Activated CD4-positive, alpha-beta T cell treated with anti-CD3 and anti-CD28 coated beads, Interleukin-2, amount 10 ng/mL, durations not matched to agents 7 days and 5 days (primary cell): ENCODE measurements around the gene CCDC178. TPM values are rescaled to one million over a fixed set of nuclear protein-coding genes. Genes with fewer than 3 reads are reported as not detected.

Experiments
- CTCF ChIA-PET: fragments of 350-600 bp; sonication (Branson Sonifier 250); formaldehyde crosslinking; loops from one replicate; lab custom pipeline; 2021; ENCODE audit warnings: antibody characterized with exemption; lab: Charles Lee
- POLR2A ChIA-PET: fragments of 350-600 bp; sonication (Branson Sonifier 250); formaldehyde crosslinking; loops from one replicate; lab custom pipeline; 2021; ENCODE audit warnings: antibody characterized with exemption; lab: Charles Lee
- DNase-seq: peaks from one replicate; pipeline ENCODE4 v3.0.0-alpha.2; 2020
- H3K27ac Mint-ChIP-seq: one replicate; pipeline ENCODE4 v1.8.0; 2021; ENCODE audit warnings: mild to moderate bottlenecking, moderate library complexity, mixed read lengths
- H3K27me3 Mint-ChIP-seq: one replicate; pipeline ENCODE4 v1.8.0; 2021; ENCODE audit warnings: mixed read lengths
- H3K36me3 Mint-ChIP-seq: one replicate; pipeline ENCODE4 v1.8.0; 2021; ENCODE audit warnings: low read depth, mixed read lengths
- H3K4me1 Mint-ChIP-seq: one replicate; pipeline ENCODE4 v1.8.0; 2021; ENCODE audit warnings: mixed read lengths
- H3K4me3 Mint-ChIP-seq: one replicate; pipeline ENCODE4 v1.8.0; 2021; ENCODE audit warnings: mild to moderate bottlenecking, moderate library complexity, mixed read lengths
- H3K9me3 Mint-ChIP-seq: one replicate; pipeline ENCODE4 v1.8.0; 2021; ENCODE audit warnings: mixed read lengths
- total RNA-seq, 2 experiments: library from RNA; stranded (reverse); gene quantifications; one replicate each; pipeline ENCODE4 v1.2.3, GENCODE V29; 2021

CCDC178 gene
- total RNA-seq, 2 experiments from 2014 or later = not detected

DNA sequence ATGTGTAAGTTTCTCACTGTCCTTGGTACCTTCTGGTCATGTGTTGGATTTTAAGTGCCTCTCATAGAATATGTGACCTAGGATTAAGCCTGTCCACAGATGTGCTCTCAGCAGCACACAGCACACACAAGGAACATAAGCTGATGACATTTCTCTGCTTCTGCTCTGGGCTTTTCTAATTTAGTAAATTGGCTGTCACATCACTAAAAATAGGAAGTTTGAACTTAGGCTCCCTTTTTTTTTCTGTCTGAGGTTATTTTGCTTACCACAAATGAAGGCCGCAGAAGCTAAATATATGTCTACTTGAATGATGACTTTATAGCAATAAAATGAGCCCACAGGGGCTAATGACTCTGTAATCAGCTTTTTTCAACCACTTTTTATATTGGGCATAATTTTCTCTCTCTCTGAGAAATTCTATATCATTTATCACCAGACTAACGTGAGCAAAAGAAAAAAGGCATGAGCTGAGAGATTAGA, 517.5 kb downstream of the CCDC178 start:
- no peaks in the 10 kb centered on the region for H3K9me3 Mint-ChIP-seq
- no peak for DNase-seq
- no peak overlapping the region for H3K27ac Mint-ChIP-seq
- H3K27me3 Mint-ChIP-seq = no peaks in the 10 kb centered on the region
- no peak overlapping the region for H3K4me3 Mint-ChIP-seq
- ChIA-PET POLR2A (no interaction called here), CTCF (no interaction called here)
- no peaks in the 10 kb centered on the region for H3K4me1 Mint-ChIP-seq
- no peaks in the 10 kb centered on the region for H3K36me3 Mint-ChIP-seq

DNA sequence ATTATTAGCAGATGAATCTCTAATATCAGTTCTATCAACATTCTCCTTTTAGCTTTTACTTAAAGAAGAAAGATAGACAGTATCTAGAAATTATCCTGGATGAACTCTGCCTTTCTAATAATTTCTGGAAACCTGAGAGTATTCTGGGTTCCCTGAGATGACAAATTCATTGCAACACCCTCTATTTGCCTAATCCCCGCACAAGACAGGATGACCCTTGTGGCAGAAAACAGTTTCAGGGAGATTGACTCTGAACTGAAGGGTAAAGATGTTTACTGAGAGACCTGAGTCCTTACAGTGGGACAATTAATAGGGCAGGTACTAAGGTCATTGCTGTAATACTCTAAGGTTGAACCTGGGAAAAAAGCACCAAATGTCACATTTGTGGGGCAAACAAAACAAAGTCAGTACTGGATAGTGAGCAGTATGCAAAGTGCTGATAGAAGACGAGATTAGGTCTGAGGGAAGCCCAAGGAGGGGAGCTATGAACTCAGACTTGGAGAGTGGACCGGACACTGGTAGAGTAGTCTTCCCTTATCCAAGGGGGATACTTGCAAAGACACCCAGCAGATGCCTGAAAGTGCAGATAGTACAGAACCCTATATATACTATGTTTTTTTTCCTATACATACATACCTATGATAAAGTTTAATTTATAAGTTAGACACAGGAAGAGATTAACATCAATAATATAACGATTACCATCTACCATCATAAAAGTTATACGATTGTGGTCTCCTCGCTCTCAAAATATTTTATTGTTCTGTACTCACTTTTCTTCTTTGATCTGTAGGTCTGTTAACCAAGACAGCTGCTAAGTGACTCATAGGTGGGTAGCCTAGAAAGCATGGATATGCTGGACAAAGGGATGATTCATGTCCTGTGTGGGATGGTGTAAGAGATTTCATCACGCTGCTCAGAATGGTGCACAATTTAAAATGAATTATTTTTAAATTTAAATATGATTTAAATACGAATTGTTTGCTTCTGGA, 519.4 kb downstream of the CCDC178 start:
- CTCF ChIA-PET = interaction anchor here (0.6 kb wide), 1 partner anchor 8 kb away, joined by 3 read pairs; no protein-coding TSS in a partner anchor

DNA sequence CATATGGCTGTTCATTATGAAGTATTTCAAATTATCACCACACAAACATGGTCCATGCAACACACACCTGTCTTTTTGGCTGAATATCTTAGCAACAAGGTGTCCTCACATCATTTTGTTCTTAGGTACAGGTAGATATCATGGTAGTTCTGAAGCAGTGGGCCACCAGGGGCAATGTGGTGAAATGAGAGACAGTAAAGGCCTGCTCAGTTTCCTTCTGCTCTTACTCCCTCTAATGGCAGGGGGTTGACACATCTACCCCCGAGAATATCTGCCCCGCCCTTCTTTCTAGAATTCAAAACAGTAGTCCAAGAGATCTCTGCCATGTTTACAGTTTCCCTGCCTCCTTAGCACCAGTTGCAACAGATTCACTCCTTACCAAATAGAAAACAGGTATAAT, 520.7 kb downstream of the CCDC178 start:
- no peak overlapping the region for H3K4me3 Mint-ChIP-seq
- POLR2A ChIA-PET = no interaction called here
- no peak overlapping the region for H3K27ac Mint-ChIP-seq
- H3K27me3 Mint-ChIP-seq = no peaks in the 10 kb centered on the region
- DNase-seq = no peak
- H3K36me3 Mint-ChIP-seq = no peaks in the 10 kb centered on the region
- CTCF ChIA-PET = no interaction called here
- H3K4me1 Mint-ChIP-seq = no peaks in the 10 kb centered on the region
- H3K9me3 Mint-ChIP-seq = no peaks in the 10 kb centered on the region

More for the DNA sequence above, 519.4 kb downstream of the CCDC178 start:
- DNase-seq = no peak
- no peaks in the 10 kb centered on the region for H3K27me3 Mint-ChIP-seq
- POLR2A ChIA-PET = no interaction called here
- H3K4me3 Mint-ChIP-seq = no peak overlapping the region
- H3K9me3 Mint-ChIP-seq = no peaks in the 10 kb centered on the region
- no peaks in the 10 kb centered on the region for H3K4me1 Mint-ChIP-seq
- H3K36me3 Mint-ChIP-seq = no peaks in the 10 kb centered on the region
- H3K27ac Mint-ChIP-seq = no peak overlapping the region

DNA sequence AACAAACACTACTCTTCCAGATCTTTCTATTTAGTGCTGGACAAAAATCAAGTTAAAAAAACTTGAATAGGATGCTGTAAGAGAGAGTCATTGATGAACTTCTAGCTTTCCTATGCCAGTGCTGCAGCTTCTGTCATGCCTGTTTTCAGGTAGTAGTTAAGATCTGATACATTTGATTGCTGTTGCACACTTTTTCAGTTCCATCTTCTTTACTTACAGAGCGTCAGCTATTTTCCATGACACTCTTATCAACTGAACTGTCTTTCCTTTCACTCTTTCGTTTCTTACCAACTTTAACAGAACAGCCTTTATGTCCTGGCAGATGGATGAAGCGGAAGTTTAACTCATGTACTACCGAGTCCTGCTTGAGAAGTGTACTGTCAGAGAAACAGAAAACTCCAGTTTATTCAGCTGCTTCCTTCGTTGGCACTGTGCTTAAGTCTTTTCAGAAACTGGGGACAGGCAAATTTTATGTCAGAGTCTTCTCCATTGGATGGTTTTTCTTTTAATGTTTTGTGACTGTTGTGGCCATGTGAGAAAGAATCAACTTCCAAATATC, 521.8 kb downstream of the CCDC178 start:
- Mint-ChIP-seq H3K27me3 (no peaks in the 10 kb centered on the region), H3K4me1 (no peaks in the 10 kb centered on the region), H3K36me3 (no peaks in the 10 kb centered on the region), H3K9me3 (no peaks in the 10 kb centered on the region), H3K27ac (no peak overlapping the region), H3K4me3 (no peak overlapping the region)
- CTCF ChIA-PET = no interaction called here
- POLR2A ChIA-PET = no interaction called here
- DNase-seq = no peak

DNA sequence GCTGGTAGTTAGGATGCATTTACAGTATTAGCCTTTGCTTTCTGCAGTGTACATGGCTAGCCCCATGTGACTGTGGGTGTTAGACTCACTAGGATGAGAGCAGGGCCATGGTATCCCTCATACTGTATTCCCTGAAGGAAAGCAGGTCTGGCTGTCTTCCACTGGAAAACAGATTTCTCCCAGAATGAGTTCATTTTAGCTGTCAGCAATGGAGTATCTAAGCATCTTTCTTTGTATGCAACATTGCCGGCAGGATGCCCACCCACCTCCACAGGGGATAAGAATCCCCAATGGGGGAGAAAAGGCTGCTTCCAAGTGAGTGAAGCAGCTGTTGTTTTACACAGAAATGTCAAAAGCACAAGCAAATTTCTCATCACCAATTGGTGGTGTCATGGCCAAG, 525.0 kb downstream of the CCDC178 start:
- Mint-ChIP-seq H3K4me3 (no peak overlapping the region), H3K27me3 (no peaks in the 10 kb centered on the region)

DNA sequence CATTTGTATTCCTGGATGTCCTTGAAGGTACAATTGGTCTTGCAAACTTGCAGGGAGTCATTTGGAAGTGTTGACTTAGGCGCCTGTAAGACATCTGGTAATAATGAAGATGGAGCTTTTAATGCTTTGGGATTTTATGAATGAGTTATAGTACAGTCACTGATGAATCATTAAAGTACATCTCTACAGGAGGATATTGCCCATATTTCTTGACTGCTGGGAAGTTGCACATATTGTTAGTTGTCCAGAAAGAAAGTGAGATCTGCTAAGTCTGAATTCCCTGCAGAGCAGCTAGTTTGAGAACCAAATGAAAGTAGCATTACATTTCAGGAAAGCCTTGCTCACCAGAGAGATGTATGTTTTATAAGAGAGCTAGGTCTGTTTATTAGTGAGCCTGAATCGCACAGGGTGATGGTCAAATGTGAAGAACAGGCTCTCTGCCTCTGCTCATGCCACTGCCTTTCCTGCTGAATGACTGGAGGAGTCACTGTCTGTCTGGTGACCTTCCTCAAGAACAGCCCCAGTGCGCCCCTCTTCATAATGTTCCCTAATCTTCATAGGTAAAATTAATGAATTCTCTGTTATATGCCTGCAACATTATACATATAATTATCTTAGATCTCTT, 528.7 kb downstream of the CCDC178 start:
- no peak for DNase-seq
- POLR2A ChIA-PET = no interaction called here
- no peak overlapping the region for H3K27ac Mint-ChIP-seq
- no peaks in the 10 kb centered on the region for H3K9me3 Mint-ChIP-seq
- H3K27me3 Mint-ChIP-seq = no peaks in the 10 kb centered on the region
- no peaks in the 10 kb centered on the region for H3K4me1 Mint-ChIP-seq
- CTCF ChIA-PET = no interaction called here
- H3K4me3 Mint-ChIP-seq = no peak overlapping the region
- no peaks in the 10 kb centered on the region for H3K36me3 Mint-ChIP-seq

More for the DNA sequence above, 525.0 kb downstream of the CCDC178 start:
- ChIA-PET CTCF (no interaction called here), POLR2A (no interaction called here)
- H3K27ac Mint-ChIP-seq = no peak overlapping the region
- H3K36me3 Mint-ChIP-seq = no peaks in the 10 kb centered on the region
- no peak for DNase-seq
- no peaks in the 10 kb centered on the region for H3K4me1 Mint-ChIP-seq
- H3K9me3 Mint-ChIP-seq = no peaks in the 10 kb centered on the region

DNA sequence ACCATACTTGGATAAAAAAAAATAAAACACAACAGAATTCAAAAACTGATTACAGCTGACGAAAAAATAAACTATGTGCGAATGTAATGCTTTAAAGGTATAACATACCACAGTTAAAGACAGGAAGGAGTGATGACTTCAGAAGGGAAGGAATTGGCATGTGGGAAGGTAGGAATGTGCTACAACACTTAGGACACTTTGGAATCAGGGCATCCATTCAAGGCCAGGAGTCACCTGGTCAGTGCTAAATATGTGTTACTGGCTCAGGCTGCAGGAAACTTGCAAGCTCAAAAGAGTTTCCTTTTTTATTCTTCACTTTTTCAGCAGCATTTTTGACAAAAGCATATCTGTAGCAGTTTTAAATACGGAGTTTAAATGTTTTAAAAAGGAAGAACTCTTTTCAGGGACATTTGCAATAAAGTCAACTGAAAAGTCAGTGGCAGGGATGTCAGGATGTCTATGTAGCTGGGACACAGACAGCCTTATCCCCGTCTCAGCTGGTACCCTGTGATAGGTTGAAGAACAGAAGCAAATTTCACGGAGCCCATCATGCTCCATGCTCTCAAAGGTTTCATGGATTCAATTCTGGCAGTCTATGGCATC, 529.7 kb downstream of the CCDC178 start:
- Mint-ChIP-seq H3K27ac (no peak overlapping the region), H3K27me3 (no peaks in the 10 kb centered on the region), H3K36me3 (no peaks in the 10 kb centered on the region), H3K4me1 (no peaks in the 10 kb centered on the region), H3K4me3 (no peak overlapping the region), H3K9me3 (no peaks in the 10 kb centered on the region)
- no peak for DNase-seq
- ChIA-PET CTCF (interaction anchor here (0.6 kb wide), 1 partner anchor 113 kb away, joined by 3 read pairs; no protein-coding TSS in a partner anchor), POLR2A (no interaction called here)

DNA sequence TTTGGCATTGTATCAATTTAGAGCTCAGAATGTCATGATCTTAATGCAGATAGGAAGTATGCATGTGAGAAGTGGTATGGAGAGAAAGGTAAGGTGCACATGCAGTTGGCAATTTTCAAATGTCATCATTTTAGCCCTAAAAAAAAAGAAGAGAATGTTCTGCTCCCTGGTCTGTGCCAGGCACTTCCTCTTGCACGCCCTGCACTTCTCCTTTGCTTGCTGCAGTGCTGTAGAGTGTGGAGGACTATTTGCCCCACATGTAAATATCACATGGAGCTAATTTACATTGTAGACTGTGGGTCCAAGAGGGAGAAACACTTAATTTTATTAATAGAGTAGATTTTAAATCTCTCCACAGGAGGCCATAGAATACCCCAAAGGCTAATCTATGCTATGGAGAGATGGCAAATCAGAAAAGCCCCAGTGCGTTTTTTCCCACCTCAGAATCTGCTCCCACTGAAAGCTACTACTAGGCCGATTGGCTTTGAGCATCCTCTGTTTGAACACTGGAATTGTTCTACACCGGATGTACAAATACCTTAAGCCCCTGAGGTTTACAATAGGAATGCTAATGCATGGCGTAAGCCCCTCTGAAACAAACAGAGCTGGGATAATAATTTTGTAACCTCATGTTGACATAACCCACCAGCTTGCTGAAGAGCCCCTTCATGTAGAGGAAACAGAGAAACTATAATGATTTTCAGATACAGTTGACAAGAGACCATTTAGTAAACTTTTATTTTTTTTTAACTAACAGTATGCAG, 530.5 kb downstream of the CCDC178 start:
- ChIA-PET POLR2A (no interaction called here), CTCF (no interaction called here)
- Mint-ChIP-seq H3K4me1 (no peaks in the 10 kb centered on the region), H3K36me3 (no peaks in the 10 kb centered on the region), H3K4me3 (no peak overlapping the region), H3K9me3 (no peaks in the 10 kb centered on the region), H3K27ac (no peak overlapping the region), H3K27me3 (no peaks in the 10 kb centered on the region)
- DNase-seq = no peak

DNA sequence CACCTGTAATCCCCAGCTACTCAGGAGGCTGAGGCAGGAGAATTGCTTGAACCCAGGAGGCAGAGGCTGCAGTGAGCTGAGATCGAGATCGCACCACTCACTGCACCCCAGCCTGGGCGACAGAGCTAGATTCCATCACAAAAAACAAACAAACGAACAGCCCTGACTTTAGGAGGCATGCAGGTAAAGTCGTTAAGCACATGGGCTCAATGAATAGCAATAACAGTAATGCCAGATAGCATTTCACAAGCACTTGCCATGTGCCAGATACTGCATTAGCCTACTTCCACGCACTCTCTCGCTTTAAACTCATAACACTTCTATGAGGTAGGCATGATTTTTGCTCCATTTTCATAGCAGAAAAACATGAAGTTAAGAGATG, 532.1 kb downstream of the CCDC178 start:
- H3K4me3 Mint-ChIP-seq = no peak overlapping the region
- ChIA-PET POLR2A (no interaction called here), CTCF (no interaction called here)
- no peaks in the 10 kb centered on the region for H3K36me3 Mint-ChIP-seq
- no peaks in the 10 kb centered on the region for H3K27me3 Mint-ChIP-seq
- no peak overlapping the region for H3K27ac Mint-ChIP-seq
- no peaks in the 10 kb centered on the region for H3K4me1 Mint-ChIP-seq
- DNase-seq = no peak
- H3K9me3 Mint-ChIP-seq = no peaks in the 10 kb centered on the region

DNA sequence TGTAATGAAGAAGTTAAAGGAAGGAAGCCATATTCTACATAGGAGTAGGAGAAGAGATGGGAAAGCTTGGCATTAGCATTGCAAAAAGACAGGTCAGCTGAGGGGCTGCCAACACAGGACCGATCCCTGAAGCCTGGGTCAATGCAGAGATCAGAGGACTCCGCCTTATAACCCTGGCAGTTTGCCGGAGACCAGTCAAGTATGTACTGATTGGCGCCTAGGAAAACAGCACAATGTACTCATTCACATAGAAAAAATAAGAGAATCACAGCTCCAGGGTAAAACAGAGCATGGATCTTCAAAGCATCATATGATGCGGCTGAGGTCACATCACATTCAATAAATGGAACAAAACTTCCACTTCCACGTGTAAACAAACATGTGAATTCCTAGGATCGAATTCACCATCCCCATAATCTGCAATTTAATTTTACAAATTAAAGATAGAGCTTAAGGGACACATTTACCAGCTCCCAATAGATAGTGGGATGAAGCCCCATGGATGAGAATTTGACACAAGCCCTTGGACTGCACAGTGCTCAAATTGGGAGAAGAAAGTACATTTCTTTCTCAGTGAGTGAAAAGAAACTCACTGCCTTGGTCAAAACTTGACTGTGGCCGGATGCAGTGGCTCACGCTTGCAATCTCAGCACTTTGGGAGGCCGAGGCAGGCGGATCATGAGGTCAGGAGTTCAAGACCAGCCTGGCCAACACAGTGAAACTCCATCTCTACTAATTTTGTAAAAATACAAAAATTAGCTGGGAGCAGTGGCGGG, 532.7 kb downstream of the CCDC178 start:
- Mint-ChIP-seq H3K27me3 (no peaks in the 10 kb centered on the region), H3K27ac (no peak overlapping the region), H3K4me3 (no peak overlapping the region), H3K36me3 (no peaks in the 10 kb centered on the region), H3K9me3 (no peaks in the 10 kb centered on the region), H3K4me1 (no peaks in the 10 kb centered on the region)
- no peak for DNase-seq
- ChIA-PET CTCF (no interaction called here), POLR2A (no interaction called here)

DNA sequence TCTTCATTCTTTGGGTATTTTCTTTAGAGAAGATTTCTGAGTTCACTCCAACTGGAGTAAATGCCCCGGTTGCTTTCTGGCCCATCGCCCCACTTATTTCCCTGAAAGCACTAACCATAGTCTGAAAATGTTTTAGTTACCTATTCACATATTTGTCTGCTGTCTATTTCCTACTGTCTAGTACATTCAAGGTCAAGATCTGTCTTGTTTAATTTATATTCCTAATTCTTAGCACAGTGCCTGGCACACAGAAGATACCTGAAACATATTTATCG, 533.3 kb downstream of the CCDC178 start:
- CTCF ChIA-PET = no interaction called here

More for the DNA sequence above, 533.3 kb downstream of the CCDC178 start:
- no peak overlapping the region for H3K4me3 Mint-ChIP-seq
- no peaks in the 10 kb centered on the region for H3K9me3 Mint-ChIP-seq
- no peaks in the 10 kb centered on the region for H3K4me1 Mint-ChIP-seq
- DNase-seq = no peak
- POLR2A ChIA-PET = no interaction called here
- H3K27me3 Mint-ChIP-seq = no peaks in the 10 kb centered on the region
- no peaks in the 10 kb centered on the region for H3K36me3 Mint-ChIP-seq
- no peak overlapping the region for H3K27ac Mint-ChIP-seq
